OCI-LY1 (cell line): ENCODE results near the gene SYNM.

Experiments used
- H2AFZ ChIP-seq: fragments of 200-600 bp; sonication (generic), shearing (Covaris generic); 2 replicates; pipeline ENCODE4 v1.6.0; 2014; ENCODE audit warnings: antibody characterized with exemption, mild to moderate bottlenecking, low read length
- H3F3A ChIP-seq: fragments of 200-600 bp; sonication (generic), shearing (Covaris generic); 2 replicates; pipeline ENCODE4 v1.6.0; 2014; ENCODE audit warnings: mild to moderate bottlenecking, antibody characterized with exemption, low read length, moderate library complexity; ENCODE audit not compliant: insufficient read depth
- H3K27ac ChIP-seq: fragments of 200-600 bp; sonication (generic); 2 replicates; pipeline ENCODE4 v1.5.1; 2014; ENCODE audit warnings: low read length, mixed run types, mild to moderate bottlenecking, low read depth; ENCODE audit not compliant: poor library complexity, severe bottlenecking
- H3K27me3 ChIP-seq: fragments of 200-600 bp; sonication (generic); 2 replicates; pipeline ENCODE4 v1.6.0; 2014; ENCODE audit warnings: antibody characterized with exemption, mild to moderate bottlenecking, low read length, moderate library complexity; ENCODE audit not compliant: insufficient read depth
- H3K36me3 ChIP-seq: fragments of 200-600 bp; sonication (generic); 2 replicates; pipeline ENCODE4 v1.6.1; 2014; ENCODE audit warnings: mild to moderate bottlenecking, antibody characterized with exemption, low read length, moderate library complexity, mixed read lengths; ENCODE audit not compliant: insufficient read depth
- H3K4me1 ChIP-seq: fragments of 200-600 bp; sonication (generic); 2 replicates; pipeline ENCODE4 v1.5.1; 2014; ENCODE audit warnings: mild to moderate bottlenecking, low read length, moderate library complexity; ENCODE audit not compliant: insufficient read depth, severe bottlenecking
- H3K4me2 ChIP-seq: fragments of 200-600 bp; sonication (generic), shearing (Covaris generic); 2 replicates; pipeline ENCODE4 v1.6.1; 2014; ENCODE audit warnings: low read length
- H3K4me3 ChIP-seq: fragments of 200-600 bp; sonication (generic); 2 replicates; pipeline ENCODE4 v1.5.1; 2014; ENCODE audit warnings: low read length, low read depth, mild to moderate bottlenecking, mixed read lengths; ENCODE audit not compliant: poor library complexity, severe bottlenecking
- H3K79me2 ChIP-seq: fragments of 200-600 bp; shearing (Covaris generic); 2 replicates; pipeline ENCODE4 v1.6.1; 2016; ENCODE audit warnings: mixed run types, low read length, mixed read lengths; ENCODE audit not compliant: insufficient read depth
- H3K9ac ChIP-seq: fragments of 200-600 bp; sonication (generic), shearing (Covaris generic); 2 replicates; pipeline ENCODE4 v1.6.1; 2014; ENCODE audit warnings: mild to moderate bottlenecking, low read length, mixed read lengths
- H3K9me2 ChIP-seq: fragments of 200-600 bp; sonication (generic), shearing (Covaris generic); 2 replicates; pipeline ENCODE4 v1.6.1; 2014; ENCODE audit warnings: low read depth, mild to moderate bottlenecking, low read length, mixed read lengths
- H3K9me3 ChIP-seq: fragments of 200-600 bp; shearing (Covaris generic); 2 replicates; pipeline ENCODE4 v1.6.1; 2014; ENCODE audit warnings: low read length, mixed read lengths
- H4K20me1 ChIP-seq: fragments of 200-600 bp; sonication (generic), shearing (Covaris generic); 2 replicates; pipeline ENCODE4 v1.6.0; 2016; ENCODE audit warnings: mild to moderate bottlenecking, low read length; ENCODE audit not compliant: insufficient read depth
- EZH2 ChIP-seq: fragments of 200-600 bp; sonication (generic), shearing (Covaris generic); IDR thresholded peaks from 2 replicates; pipeline ENCODE4 v1.8.0; 2017; ENCODE audit warnings: borderline replicate concordance, mixed run types, mild to moderate bottlenecking, antibody characterized with exemption, low read length, moderate library complexity, mixed read lengths
- TF ChIP-seq, protein P1 (sequence below): fragments of 200-600 bp; sonication (generic), shearing (Covaris generic); IDR thresholded peaks from 2 replicates; pipeline ENCODE4 v1.5.1; 2017; ENCODE audit warnings: mild to moderate bottlenecking, antibody characterized with exemption, low read length, moderate library complexity, mixed read lengths

The SYNM gene

DNA sequence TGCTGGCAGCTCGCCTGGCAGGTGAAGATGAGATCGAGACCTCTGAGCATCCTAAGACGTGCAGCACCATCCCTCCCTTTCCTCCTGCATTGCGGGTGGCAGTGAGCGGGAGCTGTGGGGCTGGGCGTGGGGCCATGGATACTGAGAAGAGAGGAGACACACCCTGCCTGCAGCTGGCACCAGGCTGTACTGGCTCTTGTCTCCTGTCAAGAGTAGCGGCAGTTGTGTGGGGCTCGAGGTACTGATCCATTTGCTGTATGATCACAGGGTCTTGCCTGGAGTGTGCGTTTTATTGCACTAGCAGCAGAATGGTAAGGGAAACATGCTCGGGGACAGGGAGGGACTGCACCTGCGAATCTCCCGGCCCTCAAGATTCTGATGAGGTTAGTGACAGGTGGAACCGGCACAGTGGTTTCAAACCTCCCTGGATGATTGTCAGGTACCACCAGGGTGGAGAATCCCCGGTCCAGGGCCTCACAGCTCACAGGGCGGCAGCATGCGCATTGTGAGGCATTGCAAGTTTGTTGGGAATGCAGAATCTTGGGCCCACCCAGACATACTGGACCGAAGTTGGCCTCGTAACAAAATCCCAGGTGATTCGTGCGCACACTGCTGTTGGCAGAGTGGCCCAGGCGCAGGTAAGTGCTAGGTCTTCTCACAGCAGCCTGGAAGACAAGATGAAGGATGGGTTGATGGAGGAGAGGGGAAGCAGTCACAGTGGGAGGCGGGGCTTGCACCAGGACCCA lies 14.1 kb downstream of the SYNM start:
- H3K36me3 ChIP-seq = no peaks in the 10 kb centered on the region

GRCh38 chr15:99120050-99120777 lies 15.3 kb downstream of the SYNM start:
- Histone ChIP-seq H3K36me3 (no peaks in the 10 kb centered on the region), H3K27me3 (0 out of 2 replicates have a peak, but pooled peaks cover 9% of the 10 kb centered on the region), H3K9ac (no peak overlapping the region), H3K4me2 (no peak overlapping the region), H3F3A (no peaks in the 10 kb centered on the region), H2AFZ (no peak overlapping the region), H4K20me1 (no peaks in the 10 kb centered on the region), H3K27ac (no peak overlapping the region), H3K9me2 (no peaks in the 10 kb centered on the region), H3K4me3 (no peak overlapping the region), H3K79me2 (no peaks in the 10 kb centered on the region), H3K9me3 (no peaks in the 10 kb centered on the region), H3K4me1 (no peaks in the 10 kb centered on the region)
- TF ChIP-seq, protein P1, sequence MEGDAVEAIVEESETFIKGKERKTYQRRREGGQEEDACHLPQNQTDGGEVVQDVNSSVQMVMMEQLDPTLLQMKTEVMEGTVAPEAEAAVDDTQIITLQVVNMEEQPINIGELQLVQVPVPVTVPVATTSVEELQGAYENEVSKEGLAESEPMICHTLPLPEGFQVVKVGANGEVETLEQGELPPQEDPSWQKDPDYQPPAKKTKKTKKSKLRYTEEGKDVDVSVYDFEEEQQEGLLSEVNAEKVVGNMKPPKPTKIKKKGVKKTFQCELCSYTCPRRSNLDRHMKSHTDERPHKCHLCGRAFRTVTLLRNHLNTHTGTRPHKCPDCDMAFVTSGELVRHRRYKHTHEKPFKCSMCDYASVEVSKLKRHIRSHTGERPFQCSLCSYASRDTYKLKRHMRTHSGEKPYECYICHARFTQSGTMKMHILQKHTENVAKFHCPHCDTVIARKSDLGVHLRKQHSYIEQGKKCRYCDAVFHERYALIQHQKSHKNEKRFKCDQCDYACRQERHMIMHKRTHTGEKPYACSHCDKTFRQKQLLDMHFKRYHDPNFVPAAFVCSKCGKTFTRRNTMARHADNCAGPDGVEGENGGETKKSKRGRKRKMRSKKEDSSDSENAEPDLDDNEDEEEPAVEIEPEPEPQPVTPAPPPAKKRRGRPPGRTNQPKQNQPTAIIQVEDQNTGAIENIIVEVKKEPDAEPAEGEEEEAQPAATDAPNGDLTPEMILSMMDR = no peak
- TF ChIP-seq EZH2 = no peak

More for the DNA sequence above, 14.1 kb downstream of the SYNM start:
- no peaks in the 10 kb centered on the region for H3K9me3 ChIP-seq
- H3F3A ChIP-seq = no peaks in the 10 kb centered on the region
- TF ChIP-seq, protein P1 = no peak
- TF ChIP-seq EZH2 = no peak
- H3K4me1 ChIP-seq = no peaks in the 10 kb centered on the region
- H3K4me2 ChIP-seq = no peak overlapping the region
- no peaks in the 10 kb centered on the region for H3K79me2 ChIP-seq
- 0 out of 2 replicates have a peak, but pooled peaks cover 9% of the 10 kb centered on the region for H3K27me3 ChIP-seq
- H4K20me1 ChIP-seq = no peaks in the 10 kb centered on the region
- H3K4me3 ChIP-seq = no peak overlapping the region
- H3K9ac ChIP-seq = no peak overlapping the region
- no peak overlapping the region for H2AFZ ChIP-seq
- H3K9me2 ChIP-seq = no peaks in the 10 kb centered on the region
- H3K27ac ChIP-seq = no peak overlapping the region

GRCh38 chr15:99121207-99121606 lies 16.3 kb downstream of the SYNM start:
- no peaks in the 10 kb centered on the region for H3K4me1 ChIP-seq
- H3K9me2 ChIP-seq = no peaks in the 10 kb centered on the region
- H3K27ac ChIP-seq = no peak overlapping the region
- no peak overlapping the region for H2AFZ ChIP-seq
- no peaks in the 10 kb centered on the region for H3K79me2 ChIP-seq
- H4K20me1 ChIP-seq = no peaks in the 10 kb centered on the region
- H3K4me2 ChIP-seq = no peak overlapping the region
- H3K9me3 ChIP-seq = no peaks in the 10 kb centered on the region
- no peak for TF ChIP-seq EZH2
- TF ChIP-seq, protein P1 = no peak
- H3K27me3 ChIP-seq = 0 out of 2 replicates have a peak, but pooled peaks cover 9% of the 10 kb centered on the region
- no peak overlapping the region for H3K9ac ChIP-seq
- H3K36me3 ChIP-seq = no peaks in the 10 kb centered on the region
- no peak overlapping the region for H3K4me3 ChIP-seq
- no peaks in the 10 kb centered on the region for H3F3A ChIP-seq
